ENCODE data around the gene MOB3A.

DNA sequence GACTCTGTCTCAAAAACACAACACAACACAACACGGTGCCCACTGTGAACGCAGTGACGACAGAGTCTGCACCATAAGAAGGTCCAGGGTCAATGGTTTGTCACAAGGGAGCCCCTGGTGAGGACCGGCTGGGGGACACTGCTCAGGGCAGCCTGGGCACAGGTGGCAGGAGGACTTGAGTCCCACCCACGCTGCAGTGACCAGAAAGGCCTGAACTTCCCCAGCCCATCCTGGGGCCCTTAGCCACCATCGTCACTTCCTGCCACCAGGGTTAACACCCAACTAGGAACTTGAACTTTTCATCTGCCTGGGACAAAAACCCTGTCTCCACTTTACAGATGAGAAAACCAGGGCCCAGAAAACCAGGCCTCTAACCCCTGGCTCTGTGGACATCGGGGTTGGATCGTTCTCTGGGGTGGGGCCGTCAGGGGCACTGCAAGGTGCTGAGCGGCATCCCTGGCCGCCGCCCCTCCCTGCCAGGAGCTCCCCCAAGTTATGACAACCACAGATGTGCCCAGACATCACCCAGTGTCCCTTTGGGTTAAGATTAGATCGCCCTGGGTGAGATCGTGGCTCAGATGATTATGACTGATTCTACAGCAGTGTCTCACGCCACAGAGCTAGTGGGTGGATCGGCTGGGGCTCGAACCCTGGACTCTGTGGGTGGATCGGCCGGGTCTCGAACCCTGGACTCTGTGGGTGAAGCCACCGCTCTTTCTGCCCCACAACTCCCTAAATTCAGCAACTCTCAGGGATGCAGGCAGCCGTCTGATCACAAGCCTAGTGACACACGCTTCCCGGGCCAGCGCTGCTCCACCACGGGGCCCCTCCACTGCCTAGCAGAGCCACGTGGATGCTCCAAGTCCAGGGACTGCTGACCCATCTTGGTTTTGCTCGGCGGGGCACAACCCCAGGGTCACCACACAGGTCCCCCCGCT, 14.0 kb downstream of the MOB3A start:
- TF ChIP-seq, protein P1, sequence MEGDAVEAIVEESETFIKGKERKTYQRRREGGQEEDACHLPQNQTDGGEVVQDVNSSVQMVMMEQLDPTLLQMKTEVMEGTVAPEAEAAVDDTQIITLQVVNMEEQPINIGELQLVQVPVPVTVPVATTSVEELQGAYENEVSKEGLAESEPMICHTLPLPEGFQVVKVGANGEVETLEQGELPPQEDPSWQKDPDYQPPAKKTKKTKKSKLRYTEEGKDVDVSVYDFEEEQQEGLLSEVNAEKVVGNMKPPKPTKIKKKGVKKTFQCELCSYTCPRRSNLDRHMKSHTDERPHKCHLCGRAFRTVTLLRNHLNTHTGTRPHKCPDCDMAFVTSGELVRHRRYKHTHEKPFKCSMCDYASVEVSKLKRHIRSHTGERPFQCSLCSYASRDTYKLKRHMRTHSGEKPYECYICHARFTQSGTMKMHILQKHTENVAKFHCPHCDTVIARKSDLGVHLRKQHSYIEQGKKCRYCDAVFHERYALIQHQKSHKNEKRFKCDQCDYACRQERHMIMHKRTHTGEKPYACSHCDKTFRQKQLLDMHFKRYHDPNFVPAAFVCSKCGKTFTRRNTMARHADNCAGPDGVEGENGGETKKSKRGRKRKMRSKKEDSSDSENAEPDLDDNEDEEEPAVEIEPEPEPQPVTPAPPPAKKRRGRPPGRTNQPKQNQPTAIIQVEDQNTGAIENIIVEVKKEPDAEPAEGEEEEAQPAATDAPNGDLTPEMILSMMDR (optimal IDR thresholded peaks at IDR 0.05 in 1 of 3, IDR thresholded peaks at IDR 0.05 in 1 of 3, conservative IDR thresholded peaks at IDR 0.05 in 1 of 3; ENCODE audit: extremely low read depth in 1 of 3, insufficient read depth in 2 of 3, low read length in 3 of 3): no peak
- no peak for TF ChIP-seq EZH2 (IDR thresholded peaks at IDR 0.05; ENCODE audit: low read length)
